Smooth muscle cell of the umbilical artery (primary cell): ENCODE results near the gene NUBP2. TPM values are rescaled to one million over a fixed set of nuclear protein-coding genes. Genes with fewer than 3 reads are reported as not detected.

Experiments
- total RNA-seq: library from RNA; depleted of rRNA; stranded (reverse); fragments of >200 nt; gene quantifications from 2 replicates; pipeline ENCODE4 v1.2.3, GENCODE V29; 2014

NUBP2 gene, protein sequence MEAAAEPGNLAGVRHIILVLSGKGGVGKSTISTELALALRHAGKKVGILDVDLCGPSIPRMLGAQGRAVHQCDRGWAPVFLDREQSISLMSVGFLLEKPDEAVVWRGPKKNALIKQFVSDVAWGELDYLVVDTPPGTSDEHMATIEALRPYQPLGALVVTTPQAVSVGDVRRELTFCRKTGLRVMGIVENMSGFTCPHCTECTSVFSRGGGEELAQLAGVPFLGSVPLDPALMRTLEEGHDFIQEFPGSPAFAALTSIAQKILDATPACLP
- total RNA-seq: 52.0 and 60.9 TPM in 2 replicates

GRCh38 chr16:1782408-1783264, at the start of gene NUBP2, which contains the start of gene SPSB3:
NUBP2 (plus strand) TSS chr16:1782960; CDS start chr16:1783021, 61 bp downstream.
SPSB3 (minus strand) TSS chr16:1782571; CDS start chr16:1781483, 1,088 bp downstream.

DNA sequence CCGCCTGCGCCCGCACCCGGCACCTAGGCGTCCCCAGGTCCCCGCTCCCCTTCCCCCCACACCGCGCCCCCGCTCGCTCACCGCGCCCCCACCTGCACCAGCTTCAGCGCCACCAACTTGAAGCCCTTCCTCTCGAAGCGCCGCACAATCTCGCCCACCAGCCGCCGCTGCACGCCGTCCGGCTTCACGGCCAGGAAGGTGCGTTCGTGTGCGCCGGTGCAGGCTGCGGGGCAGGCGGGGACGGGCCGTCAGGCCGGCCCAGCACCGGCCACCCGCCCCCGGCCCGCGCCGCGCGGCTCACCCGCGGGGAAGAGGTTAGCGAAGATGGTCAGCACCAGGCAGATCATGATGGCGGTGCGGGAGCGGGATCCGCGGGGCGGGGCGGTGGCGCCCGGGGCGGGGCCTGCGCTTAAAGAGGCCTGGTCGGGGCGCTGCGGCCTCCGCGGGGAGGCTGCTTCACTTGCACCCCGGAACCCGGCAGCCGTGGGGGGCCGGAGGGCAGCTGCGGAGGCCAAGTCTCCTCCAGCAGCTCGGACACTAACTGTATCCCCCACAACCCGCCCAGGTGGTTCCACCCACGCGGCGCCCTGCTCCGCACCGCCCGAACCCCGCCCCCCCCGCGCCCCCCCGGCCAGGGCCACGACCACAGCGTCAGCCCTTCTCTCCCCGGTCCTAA, 11.4 kb upstream of the NUBP2 start, which contains the start of gene NME3:
NME3 (minus strand) TSS at position 356 of the 676 bp plus-strand sequence; CDS start at position 347, 9 bp downstream.

DNA sequence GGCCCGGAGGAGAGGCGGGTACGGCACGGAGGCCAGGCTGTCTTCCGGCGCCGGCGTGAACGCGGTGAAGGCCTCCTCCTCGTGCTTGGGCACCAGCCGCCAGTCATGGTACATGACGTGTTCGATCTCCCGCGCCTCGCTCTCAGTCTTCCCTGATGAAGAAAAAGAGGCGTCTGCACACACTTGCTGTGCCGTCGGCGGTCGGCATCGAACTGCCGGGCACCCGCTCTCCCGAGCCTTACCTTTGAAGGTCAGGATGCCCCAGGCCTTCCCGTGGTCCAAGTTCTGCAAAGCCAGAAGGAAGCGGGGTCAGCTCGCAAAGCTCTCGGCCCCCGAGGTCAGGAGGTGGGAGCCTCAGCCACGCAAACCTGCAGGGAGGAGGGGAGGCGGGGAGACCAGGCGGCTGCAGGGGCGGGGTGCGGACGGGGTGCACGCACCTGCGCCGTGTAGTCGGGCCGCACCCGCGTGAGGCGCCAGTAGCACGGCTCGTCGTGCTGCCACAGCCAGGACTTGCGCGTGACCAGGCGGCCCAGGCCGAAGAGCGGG, 10.3 kb upstream of the NUBP2 start, which contains the start of gene EME2:
EME2 (plus strand) TSS at position 449 of the 546 bp plus-strand sequence. CDS start 418 bp downstream, outside the sequence.

GRCh38 chr16:1772908-1773702, 9.7 kb upstream of the NUBP2 start, which contains the start of gene MRPS34:
MRPS34 (minus strand) TSS chr16:1773134; CDS start chr16:1773119, 15 bp downstream.

GRCh38 chr16:1793578-1794220, 10.9 kb downstream of the NUBP2 start, which contains the start of gene IGFALS:
IGFALS (minus strand) TSS chr16:1793705; CDS start chr16:1793652, 53 bp downstream.

DNA sequence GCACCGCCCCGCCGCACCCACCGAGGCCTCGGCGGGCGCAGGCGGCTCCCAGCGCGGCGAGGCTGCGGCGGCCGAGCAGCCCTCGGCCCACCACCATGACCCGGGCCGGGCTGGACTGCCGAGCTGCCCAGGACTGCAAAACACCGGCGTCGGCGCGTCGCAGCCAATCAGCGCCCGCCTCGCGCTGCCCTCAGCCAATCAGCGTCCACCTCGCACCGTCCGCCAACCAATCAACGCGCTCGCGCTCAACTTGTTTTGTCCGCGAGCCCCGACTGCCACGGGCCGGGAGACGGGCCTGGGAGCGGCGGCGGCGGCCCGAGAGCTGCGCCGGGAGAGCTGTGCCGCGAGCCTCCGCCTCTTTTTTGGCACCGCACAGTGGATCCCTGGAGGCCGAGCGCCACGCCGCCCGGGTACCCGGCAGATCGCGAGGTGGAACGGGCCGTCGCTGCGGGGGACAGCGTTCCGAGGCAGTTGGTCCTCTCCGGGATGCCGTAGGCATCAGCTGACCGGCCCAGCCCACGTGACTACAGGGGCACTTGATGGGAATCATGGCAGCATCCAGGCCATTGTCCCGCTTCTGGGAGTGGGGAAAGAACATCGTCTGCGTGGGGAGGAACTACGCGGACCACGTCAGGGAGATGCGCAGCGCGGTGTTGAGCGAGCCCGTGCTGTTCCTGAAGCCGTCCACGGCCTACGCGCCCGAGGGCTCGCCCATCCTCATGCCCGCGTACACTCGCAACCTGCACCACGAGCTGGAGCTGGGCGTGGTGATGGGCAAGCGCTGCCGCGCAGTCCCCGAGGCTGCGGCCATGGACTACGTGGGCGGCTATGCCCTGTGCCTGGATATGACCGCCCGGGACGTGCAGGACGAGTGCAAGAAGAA, 44.2 kb downstream of the NUBP2 start, which contains the start of the genes FAHD1 and HAGH:
FAHD1 (plus strand) TSS at position 516 of the 883 bp plus-strand sequence; CDS start at position 549, 33 bp downstream.
HAGH (minus strand) TSS at position 135 of the 883 bp plus-strand sequence; CDS start at position 97, 38 bp downstream.

Other genes with a start within 250 kb of the NUBP2 start
- 1.4 and 4.8 TPM in 2 replicates for gene TMEM204, start 249.3 kb upstream of the NUBP2 start, total RNA-seq
- gene IFT140, start 170.9 kb upstream of the NUBP2 start, total RNA-seq: 32.5 and 41.0 TPM in 2 replicates
- 5.0 and 11.4 TPM in 2 replicates for gene CRAMP1, start 170.6 kb upstream of the NUBP2 start, total RNA-seq
- gene JPT2, start 104.7 kb upstream of the NUBP2 start, total RNA-seq: 25.5 and 69.2 TPM in 2 replicates
- gene MAPK8IP3, start 76.8 kb upstream of the NUBP2 start, total RNA-seq: 29.7 and 69.6 TPM in 2 replicates
- 54.8 and 102 TPM in 2 replicates for gene NME3, start 11.4 kb upstream of the NUBP2 start, total RNA-seq
- 17.2 and 20.9 TPM in 2 replicates for gene EME2, start 10.2 kb upstream of the NUBP2 start, total RNA-seq
- 57.5 and 73.0 TPM in 2 replicates for gene MRPS34, start 9.8 kb upstream of the NUBP2 start, total RNA-seq
- 24.1 and 30.9 TPM in 2 replicates for gene SPSB3, start 389 bp upstream of the NUBP2 start, total RNA-seq
- gene IGFALS, start 10.7 kb downstream of the NUBP2 start, total RNA-seq: not detected in 2 replicates
- gene HAGH, start 43.9 kb downstream of the NUBP2 start, total RNA-seq: 54.9 and 57.3 TPM in 2 replicates
- 57.6 and 61.4 TPM in 2 replicates for gene FAHD1, start 44.2 kb downstream of the NUBP2 start, total RNA-seq
- not detected in 2 replicates for gene MEIOB, start 89.2 kb downstream of the NUBP2 start, total RNA-seq
- gene HS3ST6, start 135.5 kb downstream of the NUBP2 start, total RNA-seq: not detected in 2 replicates
- 4.1 and 6.2 TPM in 2 replicates for gene MSRB1, start 160.2 kb downstream of the NUBP2 start, total RNA-seq
- gene RPL3L, start 171.7 kb downstream of the NUBP2 start, total RNA-seq: not detected in 2 replicates
- 91.1 and 110 TPM in 2 replicates for gene NDUFB10, start 176.6 kb downstream of the NUBP2 start, total RNA-seq
- 1,386 and 1,428 TPM in 2 replicates for gene RPS2, start 181.9 kb downstream of the NUBP2 start, total RNA-seq
- not detected in 2 replicates for gene RNF151, start 183.9 kb downstream of the NUBP2 start, total RNA-seq
- gene TBL3, start 189.1 kb downstream of the NUBP2 start, total RNA-seq: 26.4 and 59.3 TPM in 2 replicates
- under 0.01 and 0.28 TPM in 2 replicates for gene NOXO1, start 198.5 kb downstream of the NUBP2 start, total RNA-seq
- gene GFER, start 201.2 kb downstream of the NUBP2 start, total RNA-seq: 11.1 and 14.3 TPM in 2 replicates
- 3.6 and 7.3 TPM in 2 replicates for gene SYNGR3, start 207.0 kb downstream of the NUBP2 start, total RNA-seq
- gene ZNF598, start 226.9 kb downstream of the NUBP2 start, total RNA-seq: 13.1 and 29.6 TPM in 2 replicates
- gene NPW, start 236.8 kb downstream of the NUBP2 start, total RNA-seq: 0.30 and 0.65 TPM in 2 replicates
- gene NHERF2, start 243.9 kb downstream of the NUBP2 start, total RNA-seq: 19.0 and 24.5 TPM in 2 replicates